Caco-2 (cell line): ENCODE measurements around the gene FTCDNL1. TPM values are rescaled to one million over a fixed set of nuclear protein-coding genes. Genes with fewer than 3 reads are reported as not detected.

ENCODE experiments used
- BruUV-seq: library from RNA; stranded (reverse); fragments of 400-500 nt; replicated peaks from 2 replicates; lab custom pipeline; 2021; lab: Mats Ljungman, UMichigan
- CTCF ChIA-PET: fragments of 300-600 bp; sonication (Branson Sonifier 250); formaldehyde crosslinking; loops from one replicate; lab custom pipeline; 2022; ENCODE audit warnings: antibody characterized with exemption; lab: Charles Lee
- POLR2A ChIA-PET: fragments of 300-600 bp; sonication (Branson Sonifier 250); formaldehyde crosslinking; loops from one replicate; lab custom pipeline; 2022; ENCODE audit warnings: antibody characterized with exemption; lab: Charles Lee
- DNase-seq, 2 experiments: peaks; one replicate each; pipeline versions ENCODE4 v3.0.0 to v3.0.0-alpha.2; 2020 to 2022
- H3K27me3 ChIP-seq: replicated peaks from 2 replicates; pipeline ENCODE4 v1.6.0; 2011; ENCODE audit warnings: low read length; ENCODE audit not compliant: control insufficient read depth, insufficient read depth
- H3K36me3 ChIP-seq: 2 replicates; pipeline ENCODE4 v1.5.1; 2011; ENCODE audit warnings: low read length; ENCODE audit not compliant: control insufficient read depth, insufficient read depth
- H3K4me1 ChIP-seq: fragments of 250-450 bp; sonication (Bioruptor Pico); 2 replicates; pipeline ENCODE4 v1.5.1; 2020; ENCODE audit warnings: mild to moderate bottlenecking
- H3K4me3 ChIP-seq: 2 replicates; pipeline ENCODE4 v1.5.1; 2011; ENCODE audit warnings: low read depth, mild to moderate bottlenecking, control low read depth, low read length
- H3K9me3 ChIP-seq: fragments of 250-450 bp; sonication (Bioruptor Pico); 2 replicates; pipeline ENCODE4 v1.5.1; 2020; ENCODE audit warnings: mild to moderate bottlenecking, moderate library complexity
- H3K27ac Mint-ChIP-seq: one replicate; pipeline ENCODE4 v1.8.0; 2022; ENCODE audit warnings: mixed read lengths; ENCODE audit not compliant: unreplicated experiment
- H3K27me3 Mint-ChIP-seq: one replicate; pipeline ENCODE4 v1.8.0; 2022; ENCODE audit warnings: mixed read lengths; ENCODE audit not compliant: insufficient read depth, unreplicated experiment
- H3K36me3 Mint-ChIP-seq: one replicate; pipeline ENCODE4 v1.8.0; 2022; ENCODE audit warnings: mild to moderate bottlenecking, mixed read lengths; ENCODE audit not compliant: insufficient read depth, unreplicated experiment
- H3K4me1 Mint-ChIP-seq: one replicate; pipeline ENCODE4 v1.8.0; 2022; ENCODE audit warnings: low read depth, mixed read lengths; ENCODE audit not compliant: unreplicated experiment
- H3K4me3 Mint-ChIP-seq: one replicate; pipeline ENCODE4 v1.8.0; 2022; ENCODE audit warnings: mild to moderate bottlenecking, moderate library complexity, mixed read lengths; ENCODE audit not compliant: unreplicated experiment
- H3K9me3 Mint-ChIP-seq: one replicate; pipeline ENCODE4 v1.8.0; 2022; ENCODE audit warnings: mixed read lengths; ENCODE audit not compliant: unreplicated experiment
- CTCF ChIP-seq, 2 experiments: fragments of 200-600 bp in 1 of 2; IDR thresholded peaks; 1 replicate in 1 of 2; 2 replicates in 1 of 2; pipeline versions ENCODE4 v1.5.1 to v1.8.0; 2011 to 2022; ENCODE audit warnings: antibody characterized with exemption in 1 of 2, control low read depth in 1 of 2, inconsistent platforms in 1 of 2, low read depth in 1 of 2, low read length in 1 of 2, mild to moderate bottlenecking in 1 of 2, moderate library complexity in 1 of 2; ENCODE audit not compliant: insufficient read depth in 1 of 2, severe bottlenecking in 1 of 2, unreplicated experiment in 1 of 2
- intact Hi-C: fragments of 100-400 bp; cut with micrococcal nuclease; formaldehyde crosslinking; loops from one replicate; pipeline ENCODE4 v1.10.0; 2022; ENCODE audit not compliant: unreplicated experiment
- total RNA-seq: library from RNA; stranded (reverse); gene quantifications from 2 replicates; pipeline ENCODE4 v1.2.3, GENCODE V29; 2022

FTCDNL1 gene
- total RNA-seq, 1 experiment from 2014 or later, result 0.68 TPM

- CTCF ChIA-PET, result no interaction called here
Observed at GRCh38 chr2:199862788-199863187, 11.8 kb upstream of the FTCDNL1 start.

GRCh38 chr2:199861132-199861774, 10.3 kb upstream of the FTCDNL1 start:
- intact Hi-C loops, result loop anchor here (1.0 to 2.0 kb wide), 2 partner anchors 157 to 258 kb away; no protein-coding TSS in a partner anchor
- H3K27me3 Mint-ChIP-seq, result peaks cover 20% of the 10 kb centered on the region
- ChIA-PET POLR2A (no interaction called here), CTCF (no interaction called here)
- no peaks in the 10 kb centered on the region for H3K36me3 Mint-ChIP-seq
- Histone ChIP-seq H3K36me3 (no peaks in the 10 kb centered on the region), H3K27me3 (no peaks in the 10 kb centered on the region), H3K4me3 (no peak overlapping the region), H3K9me3 (no peaks in the 10 kb centered on the region), H3K4me1 (no peaks in the 10 kb centered on the region)
- no peak overlapping the region for H3K27ac Mint-ChIP-seq
- no peaks in the 10 kb centered on the region for H3K9me3 Mint-ChIP-seq
- no peak overlapping the region for H3K4me3 Mint-ChIP-seq
- TF ChIP-seq CTCF (IDR thresholded peaks at IDR 0.05; ENCODE audit: insufficient read depth in 1 of 2, low read depth in 1 of 2, low read length in 1 of 2, severe bottlenecking in 1 of 2, unreplicated experiment in 1 of 2), result peak; percentile 46 to 51
- DNase-seq, result no peak
- no TSS peak for BruUV-seq
- H3K4me1 Mint-ChIP-seq, result no peaks in the 10 kb centered on the region

More at GRCh38 chr2:199862788-199863187, 11.8 kb upstream of the FTCDNL1 start:
- Mint-ChIP-seq H3K27ac (no peak overlapping the region), H3K27me3 (peaks cover 13% of the 10 kb centered on the region), H3K4me3 (no peak overlapping the region), H3K36me3 (no peaks in the 10 kb centered on the region), H3K4me1 (no peaks in the 10 kb centered on the region), H3K9me3 (no peaks in the 10 kb centered on the region)
- H3K27me3 ChIP-seq, result no peaks in the 10 kb centered on the region
- intact Hi-C loops, result no loop called here
- DNase-seq, result no peak
- H3K4me1 ChIP-seq, result no peaks in the 10 kb centered on the region
- no peaks in the 10 kb centered on the region for H3K9me3 ChIP-seq
- POLR2A ChIA-PET, result no interaction called here
- H3K4me3 ChIP-seq, result no peak overlapping the region
- BruUV-seq, result no TSS peak
- no peaks in the 10 kb centered on the region for H3K36me3 ChIP-seq
- no peak for TF ChIP-seq CTCF (IDR thresholded peaks at IDR 0.05; ENCODE audit: insufficient read depth in 1 of 2, low read depth in 1 of 2, low read length in 1 of 2, severe bottlenecking in 1 of 2, unreplicated experiment in 1 of 2)

GRCh38 chr2:199855812-199856211, 4.8 kb upstream of the FTCDNL1 start:
- DNase-seq, result no peak
- Mint-ChIP-seq H3K4me1 (peaks cover 6% of the 10 kb centered on the region), H3K27me3 (peaks cover 27% of the 10 kb centered on the region), H3K9me3 (no peaks in the 10 kb centered on the region), H3K4me3 (no peak overlapping the region), H3K27ac (no peak overlapping the region), H3K36me3 (no peaks in the 10 kb centered on the region)
- no peaks in the 10 kb centered on the region for H3K27me3 ChIP-seq
- no TSS peak for BruUV-seq
- no peak overlapping the region for H3K4me3 ChIP-seq
- intact Hi-C loops, result no loop called here
- ChIA-PET CTCF (no interaction called here), POLR2A (no interaction called here)
- no peaks in the 10 kb centered on the region for H3K4me1 ChIP-seq
- no peaks in the 10 kb centered on the region for H3K36me3 ChIP-seq
- TF ChIP-seq CTCF (IDR thresholded peaks at IDR 0.05; ENCODE audit: insufficient read depth in 1 of 2, low read depth in 1 of 2, low read length in 1 of 2, severe bottlenecking in 1 of 2, unreplicated experiment in 1 of 2), result no peak
- no peaks in the 10 kb centered on the region for H3K9me3 ChIP-seq
